Mononuclear cell (primary cell): ENCODE results near the gene LBP. TPM values are rescaled to one million over a fixed set of nuclear protein-coding genes. Genes with fewer than 3 reads are reported as not detected.
"Not testable (repeated sequence)": the region's sequence is repeated elsewhere in the genome, so short reads cannot be mapped to it uniquely, and the experiment has no call there.

Experiments used
- H3K27me3 ChIP-seq: 2 replicates; pipeline ENCODE4 v1.6.0; 2011; ENCODE audit warnings: low read length, control low read depth; ENCODE audit not compliant: insufficient read depth
- H3K4me1 ChIP-seq: 2 replicates; pipeline ENCODE4 v1.5.1; 2011; ENCODE audit warnings: mild to moderate bottlenecking, low read length, control low read depth; ENCODE audit not compliant: insufficient read depth
- H3K4me3 ChIP-seq: 2 replicates; pipeline ENCODE4 v1.5.1; 2011; ENCODE audit warnings: mild to moderate bottlenecking, low read length, moderate library complexity
- H3K9me3 ChIP-seq: 2 replicates; pipeline ENCODE4 v1.5.1; 2011; ENCODE audit warnings: low read depth, mild to moderate bottlenecking, control low read depth, low read length
- total RNA-seq: library from RNA; depleted of rRNA; stranded (reverse); fragments of >200 nt; gene quantifications from one replicate; pipeline ENCODE4 v1.2.3, GENCODE V29; 2012

Gene LBP
- total RNA-seq, 1 donor, result not detected

DNA sequence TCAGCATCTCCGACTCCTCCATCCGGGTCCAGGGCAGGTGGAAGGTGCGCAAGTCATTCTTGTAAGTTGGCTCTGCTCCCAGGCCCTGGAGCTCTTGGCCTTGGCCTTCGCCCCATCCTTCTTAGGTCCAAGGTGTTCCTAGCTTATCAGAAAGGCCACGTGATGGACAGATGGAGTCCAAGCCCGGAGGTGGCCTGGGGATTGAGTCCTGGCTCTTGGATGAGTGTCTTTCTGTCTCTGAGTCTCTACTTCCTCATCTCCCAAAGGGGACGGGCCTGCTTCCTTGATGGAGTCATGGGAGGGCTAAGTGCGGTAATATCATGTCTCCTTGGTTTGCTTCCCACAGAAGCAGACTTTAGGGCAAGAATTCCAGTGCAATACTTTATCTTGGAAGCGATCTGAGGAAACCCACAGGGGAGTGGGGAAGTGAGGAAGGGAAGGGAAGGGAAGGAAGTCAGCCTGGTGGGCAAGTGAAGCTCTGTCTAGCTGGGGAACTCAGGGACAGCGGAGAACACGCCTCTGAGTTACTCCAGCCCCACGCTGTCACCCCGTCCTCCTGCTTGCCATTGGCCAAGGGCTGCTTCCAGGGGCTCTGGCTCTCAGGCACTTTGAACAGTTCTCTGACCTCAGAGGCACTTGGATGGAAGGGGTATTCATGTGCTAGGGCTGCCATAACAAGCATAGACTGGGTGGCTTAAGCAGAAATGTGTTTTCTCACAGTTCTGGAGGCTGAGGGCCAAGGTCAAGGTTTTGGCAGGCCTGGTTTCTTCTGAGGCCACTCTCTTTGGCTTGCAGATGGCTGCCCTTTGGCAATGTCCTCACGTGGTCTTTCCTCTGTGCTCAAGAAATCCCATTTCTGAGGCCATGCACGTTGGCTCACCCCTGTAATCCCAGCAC is 4.8 kb downstream of the LBP start:
- H3K27me3 ChIP-seq, result no peaks in the 10 kb centered on the region
- H3K9me3 ChIP-seq, result no peaks in the 10 kb centered on the region
- no peaks in the 10 kb centered on the region for H3K4me1 ChIP-seq
- no peak overlapping the region for H3K4me3 ChIP-seq

GRCh38 chr20:38353316-38353715 is 7.0 kb downstream of the LBP start:
- Histone ChIP-seq H3K27me3 (no peaks in the 10 kb centered on the region), H3K4me1 (peaks cover 6% of the 10 kb centered on the region), H3K9me3 (no peaks in the 10 kb centered on the region), H3K4me3 (no peak overlapping the region)

- peaks cover 6% of the 10 kb centered on the region for H3K4me1 ChIP-seq
- H3K9me3 ChIP-seq, result no peaks in the 10 kb centered on the region
- H3K27me3 ChIP-seq, result no peaks in the 10 kb centered on the region
- no peak overlapping the region for H3K4me3 ChIP-seq
These were observed 7.9 kb downstream of the LBP start for GRCh38 chr20:38354227-38354626.

- H3K4me3 ChIP-seq, result no peak overlapping the region
- H3K27me3 ChIP-seq, result no peaks in the 10 kb centered on the region
- H3K9me3 ChIP-seq, result no peaks in the 10 kb centered on the region
- peaks cover 6% of the 10 kb centered on the region for H3K4me1 ChIP-seq
These were observed 9.1 kb downstream of the LBP start for GRCh38 chr20:38355161-38356012.

DNA sequence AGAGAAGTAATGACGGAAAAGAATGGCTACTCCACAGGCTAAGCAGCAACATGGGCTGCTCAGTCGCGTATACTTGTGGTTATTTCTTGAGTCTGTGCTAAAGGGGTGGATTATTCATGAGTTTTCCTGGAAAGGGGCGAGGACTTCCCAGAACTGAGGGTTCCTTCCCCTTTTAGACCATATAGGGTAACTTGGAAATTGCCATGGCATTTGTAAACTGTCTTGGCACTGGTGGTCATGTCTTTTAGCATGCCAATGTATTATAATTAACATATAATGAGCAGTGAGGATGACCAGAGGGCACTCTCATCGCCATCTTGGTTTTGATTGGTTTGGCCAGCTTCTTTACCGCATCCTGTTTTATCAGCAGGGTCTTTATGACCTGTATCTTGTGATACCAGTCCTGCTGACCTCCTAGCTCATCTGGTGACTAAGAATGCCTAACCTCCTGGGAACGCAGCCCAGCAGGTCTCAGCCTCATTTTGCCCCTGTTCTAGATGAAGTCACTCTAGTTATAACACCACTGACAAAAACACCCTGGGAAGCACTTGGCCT is 11.4 kb downstream of the LBP start:
- peaks cover 6% of the 10 kb centered on the region for H3K4me1 ChIP-seq
- H3K27me3 ChIP-seq, result no peaks in the 10 kb centered on the region
- no peaks in the 10 kb centered on the region for H3K9me3 ChIP-seq
- H3K4me3 ChIP-seq, result no peak overlapping the region

- Histone ChIP-seq H3K4me1 (peaks cover 6% of the 10 kb centered on the region), H3K27me3 (no peaks in the 10 kb centered on the region), H3K4me3 (no peak overlapping the region), H3K9me3 (no peaks in the 10 kb centered on the region)
These were observed 12.3 kb downstream of the LBP start for GRCh38 chr20:38358556-38358955.

- Histone ChIP-seq H3K4me3 (no peak overlapping the region), H3K9me3 (no peaks in the 10 kb centered on the region), H3K4me1 (no peaks in the 10 kb centered on the region), H3K27me3 (no peaks in the 10 kb centered on the region)
These were observed 16.9 kb downstream of the LBP start for GRCh38 chr20:38363004-38363747.

GRCh38 chr20:38369389-38369788 is 23.1 kb downstream of the LBP start:
- no peak overlapping the region for H3K4me3 ChIP-seq
- H3K27me3 ChIP-seq, result no peaks in the 10 kb centered on the region

DNA sequence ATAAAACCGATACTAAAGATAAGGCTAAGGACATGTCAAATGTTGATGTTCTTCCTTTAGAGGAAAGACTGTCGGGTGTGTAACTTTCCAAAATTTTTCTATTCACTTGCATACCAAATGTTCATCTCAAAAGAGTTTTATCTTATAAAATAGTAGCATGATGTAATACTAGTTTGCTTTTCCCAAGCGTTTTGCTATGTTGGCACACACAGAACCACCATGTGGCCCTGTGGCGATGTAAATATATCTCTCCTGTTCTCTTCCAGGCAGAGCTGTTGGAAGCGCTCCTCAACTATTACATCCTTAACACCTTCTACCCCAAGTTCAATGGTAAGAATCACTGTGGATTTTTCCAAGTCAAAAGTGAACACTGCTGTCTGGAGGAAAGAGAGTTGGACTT is 26.5 kb downstream of the LBP start:
- H3K27me3 ChIP-seq, result no peaks in the 10 kb centered on the region
- no peaks in the 10 kb centered on the region for H3K9me3 ChIP-seq
- H3K4me3 ChIP-seq, result no peak overlapping the region
- no peaks in the 10 kb centered on the region for H3K4me1 ChIP-seq

More at GRCh38 chr20:38369389-38369788, 23.1 kb downstream of the LBP start:
- H3K4me1 ChIP-seq, result no peaks in the 10 kb centered on the region
- H3K9me3 ChIP-seq, result no peaks in the 10 kb centered on the region

GRCh38 chr20:38373231-38373867 is 27.1 kb downstream of the LBP start:
- Histone ChIP-seq H3K4me3 (no peak overlapping the region), H3K9me3 (no peaks in the 10 kb centered on the region), H3K4me1 (no peaks in the 10 kb centered on the region), H3K27me3 (no peaks in the 10 kb centered on the region)

DNA sequence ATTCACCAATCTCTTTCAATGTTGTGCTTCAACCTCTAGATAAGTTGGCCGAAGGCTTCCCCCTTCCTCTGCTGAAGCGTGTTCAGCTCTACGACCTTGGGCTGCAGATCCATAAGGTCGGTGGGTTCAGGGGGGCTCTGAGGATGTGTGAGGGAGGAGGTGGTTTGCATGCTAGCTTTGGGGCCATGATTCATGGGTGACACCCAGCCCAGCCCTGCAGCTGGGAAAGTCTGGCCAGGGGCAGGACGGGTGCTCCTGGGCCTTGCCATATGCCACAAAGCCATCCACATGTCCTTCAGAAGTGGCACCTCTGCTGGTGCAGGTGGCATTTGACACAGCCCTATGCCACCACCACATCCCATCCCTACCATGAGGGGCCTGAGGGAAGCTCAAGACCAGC is 27.6 kb downstream of the LBP start:
- H3K27me3 ChIP-seq, result no peaks in the 10 kb centered on the region

DNA sequence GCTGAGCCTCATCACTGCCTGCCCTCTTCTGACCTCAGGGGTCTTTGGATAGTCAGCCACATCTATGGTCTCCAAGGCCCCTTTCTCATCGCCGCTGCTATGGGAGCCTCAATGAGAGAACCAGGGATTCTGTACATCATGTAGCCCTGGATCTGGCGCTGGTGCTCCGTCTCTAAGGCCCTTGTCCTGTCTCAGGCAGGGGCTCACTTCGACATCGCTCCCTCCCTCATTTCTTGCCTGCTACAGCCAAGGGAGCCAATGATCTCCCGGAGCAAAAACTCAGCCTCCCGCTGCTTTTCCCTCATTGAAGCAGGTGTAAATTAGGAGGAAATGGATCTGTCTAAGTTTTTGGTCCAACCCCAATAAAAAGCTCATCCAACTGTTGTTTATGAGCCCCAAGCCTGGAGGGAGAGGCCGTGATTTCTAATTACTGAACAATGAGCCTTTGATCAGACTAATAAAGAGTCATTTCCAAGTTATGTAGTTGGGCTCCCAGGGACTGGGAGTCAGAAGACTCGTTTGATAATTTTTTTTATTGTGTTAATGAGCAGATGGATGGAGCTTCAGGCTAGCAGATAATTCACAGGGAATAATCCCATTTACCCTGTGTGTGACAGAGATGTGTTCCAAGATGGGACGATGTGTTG is 30.9 kb downstream of the LBP start:
- H3K27me3 ChIP-seq, result no peaks in the 10 kb centered on the region
- no peak overlapping the region for H3K4me3 ChIP-seq
- no peaks in the 10 kb centered on the region for H3K9me3 ChIP-seq
- H3K4me1 ChIP-seq, result no peaks in the 10 kb centered on the region

More for the DNA sequence above, 27.6 kb downstream of the LBP start:
- no peak overlapping the region for H3K4me3 ChIP-seq
- H3K4me1 ChIP-seq, result no peaks in the 10 kb centered on the region
- no peaks in the 10 kb centered on the region for H3K9me3 ChIP-seq

DNA sequence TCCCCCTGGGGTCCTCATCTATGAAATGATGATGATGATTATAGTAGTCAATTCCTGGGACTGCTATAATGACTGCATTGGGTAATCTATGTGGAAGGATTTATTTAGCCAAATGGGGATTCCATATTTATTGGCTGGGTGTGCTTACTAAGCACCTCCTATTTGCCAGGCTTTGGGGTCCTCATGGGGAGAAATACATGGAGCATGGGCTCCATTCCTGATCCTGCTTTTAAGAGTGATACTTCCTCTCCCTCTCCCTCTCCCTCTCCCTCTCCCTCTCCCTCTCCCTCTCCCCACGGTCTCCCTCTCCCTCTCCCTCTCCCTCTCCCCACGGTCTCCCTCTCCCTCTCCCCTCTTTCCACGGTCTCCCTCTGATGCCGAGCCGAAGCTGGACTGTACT is 31.6 kb downstream of the LBP start:
- H3K4me1 ChIP-seq, H3K9me3 ChIP-seq, H3K4me3 ChIP-seq, H3K27me3 ChIP-seq: not testable (repeated sequence)

- H3K4me1 ChIP-seq, result no peaks in the 10 kb centered on the region
- H3K9me3 ChIP-seq, result no peaks in the 10 kb centered on the region
- no peak overlapping the region for H3K4me3 ChIP-seq
- H3K27me3 ChIP-seq, result no peaks in the 10 kb centered on the region
These were observed 36.9 kb downstream of the LBP start for GRCh38 chr20:38383147-38383546.
